ENCODE results near the gene ESRRB. TPM values are rescaled to one million over a fixed set of nuclear protein-coding genes. Genes with fewer than 3 reads are reported as not detected.

The ESRRB gene
- total RNA-seq, 1 donor from 2014 or later: 0.08 TPM

GRCh38 chr14:76421662-76422061 lies 45.7 kb downstream of the ESRRB start:
- Mint-ChIP-seq H3K27me3 (ENCODE audit: unreplicated experiment) (peaks cover 4% of the 10 kb centered on the region), H3K4me3 (ENCODE audit: unreplicated experiment) (no peak overlapping the region), H3K4me1 (ENCODE audit: unreplicated experiment) (peaks cover 2% of the 10 kb centered on the region), H3K36me3 (ENCODE audit: low read depth, unreplicated experiment) (no peaks in the 10 kb centered on the region), H3K9me3 (ENCODE audit: unreplicated experiment) (no peaks in the 10 kb centered on the region), H3K27ac (ENCODE audit: unreplicated experiment) (no peak overlapping the region)
- TF ChIP-seq CTCF (IDR thresholded peaks at IDR 0.05; ENCODE audit: unreplicated experiment): no peak
- no peak for DNase-seq (ENCODE audit: low spot score)

GRCh38 chr14:76422662-76423061 lies 46.7 kb downstream of the ESRRB start:
- H3K4me1 Mint-ChIP-seq (ENCODE audit: unreplicated experiment): peaks cover 2% of the 10 kb centered on the region
- no peak for TF ChIP-seq CTCF (IDR thresholded peaks at IDR 0.05; ENCODE audit: unreplicated experiment)
- H3K4me3 Mint-ChIP-seq (ENCODE audit: unreplicated experiment): no peak overlapping the region
- no peak for DNase-seq (ENCODE audit: low spot score)
- H3K27me3 Mint-ChIP-seq (ENCODE audit: unreplicated experiment): peaks cover 4% of the 10 kb centered on the region
- no peaks in the 10 kb centered on the region for H3K9me3 Mint-ChIP-seq (ENCODE audit: unreplicated experiment)
- H3K36me3 Mint-ChIP-seq (ENCODE audit: low read depth, unreplicated experiment): no peaks in the 10 kb centered on the region
- no peak overlapping the region for H3K27ac Mint-ChIP-seq (ENCODE audit: unreplicated experiment)

GRCh38 chr14:76423534-76423933 lies 47.6 kb downstream of the ESRRB start:
- Mint-ChIP-seq H3K9me3 (ENCODE audit: unreplicated experiment) (no peaks in the 10 kb centered on the region), H3K27ac (ENCODE audit: unreplicated experiment) (no peak overlapping the region), H3K4me1 (ENCODE audit: unreplicated experiment) (peaks cover 2% of the 10 kb centered on the region), H3K4me3 (ENCODE audit: unreplicated experiment) (no peak overlapping the region), H3K27me3 (ENCODE audit: unreplicated experiment) (peaks cover 4% of the 10 kb centered on the region), H3K36me3 (ENCODE audit: low read depth, unreplicated experiment) (no peaks in the 10 kb centered on the region)
- no peak for TF ChIP-seq CTCF (IDR thresholded peaks at IDR 0.05; ENCODE audit: unreplicated experiment)
- no peak for DNase-seq (ENCODE audit: low spot score)

- Mint-ChIP-seq H3K9me3 (ENCODE audit: unreplicated experiment) (no peaks in the 10 kb centered on the region), H3K27ac (ENCODE audit: unreplicated experiment) (no peak overlapping the region), H3K4me1 (ENCODE audit: unreplicated experiment) (peaks cover 2% of the 10 kb centered on the region), H3K36me3 (ENCODE audit: low read depth, unreplicated experiment) (no peaks in the 10 kb centered on the region), H3K27me3 (ENCODE audit: unreplicated experiment) (peaks cover 4% of the 10 kb centered on the region), H3K4me3 (ENCODE audit: unreplicated experiment) (no peak overlapping the region)
- no peak for TF ChIP-seq CTCF (IDR thresholded peaks at IDR 0.05; ENCODE audit: unreplicated experiment)
- DNase-seq (ENCODE audit: low spot score): peak; percentile 18
Measured at GRCh38 chr14:76424359-76424758, 48.4 kb downstream of the ESRRB start.

GRCh38 chr14:76426161-76426696 lies 50.3 kb downstream of the ESRRB start:
- no peak for DNase-seq (ENCODE audit: low spot score)
- H3K4me3 Mint-ChIP-seq (ENCODE audit: unreplicated experiment): no peak overlapping the region
- H3K36me3 Mint-ChIP-seq (ENCODE audit: low read depth, unreplicated experiment): no peaks in the 10 kb centered on the region

More at GRCh38 chr14:76426161-76426696, 50.3 kb downstream of the ESRRB start:
- Mint-ChIP-seq H3K9me3 (ENCODE audit: unreplicated experiment) (no peaks in the 10 kb centered on the region), H3K4me1 (ENCODE audit: unreplicated experiment) (no peaks in the 10 kb centered on the region), H3K27me3 (ENCODE audit: unreplicated experiment) (peaks cover 2% of the 10 kb centered on the region), H3K27ac (ENCODE audit: unreplicated experiment) (no peak overlapping the region)
- TF ChIP-seq CTCF (IDR thresholded peaks at IDR 0.05; ENCODE audit: unreplicated experiment): no peak
